ENCODE results near the gene ARMC3.

GRCh38 chr10:23037152-23037551, 109.3 kb downstream of the ARMC3 start:
- TF ChIP-seq EP300 (IDR thresholded peaks at IDR 0.05) (no peak), POLR2A (IDR thresholded peaks at IDR 0.05) (no peak), CTCF (IDR thresholded peaks at IDR 0.05) (no peak), POLR2AphosphoS5 (IDR thresholded peaks at IDR 0.05) (no peak)
